ENCODE data around the gene TMEM130.
A peak's percentile ranks its signal among the peaks of the same experiment; 100 is the strongest.

TMEM130 gene

DNA sequence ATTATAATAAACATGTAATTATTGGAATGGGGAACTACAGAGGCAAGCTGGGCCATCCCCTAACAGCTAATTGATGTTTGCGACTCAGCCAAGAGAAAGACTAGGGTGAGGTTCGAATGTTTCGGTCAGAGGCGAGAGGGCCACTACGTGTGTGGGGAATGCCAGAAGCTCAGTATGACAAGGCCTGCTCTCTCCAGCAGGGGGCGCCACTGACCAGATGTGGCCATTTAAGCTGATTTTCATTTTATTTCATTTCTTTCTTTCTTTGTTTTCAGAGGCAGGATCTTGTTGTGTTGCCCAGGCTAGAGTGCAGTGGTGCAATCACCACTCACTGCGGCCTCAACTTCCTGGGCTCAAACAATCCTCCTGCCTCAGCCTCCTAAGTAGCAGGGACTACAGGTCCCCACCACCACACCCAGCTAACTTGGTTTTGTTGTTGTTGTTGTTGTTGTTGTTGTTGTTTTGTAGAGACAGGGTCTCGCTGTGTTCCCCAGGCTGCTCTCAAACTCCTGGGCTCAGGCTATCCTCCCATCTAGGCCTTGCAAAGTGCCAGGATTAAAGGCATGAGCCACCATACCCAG lies 38.1 kb downstream of the TMEM130 start:
- Mint-ChIP-seq H3K27me3 (ENCODE audit: low read depth) (peaks cover 18% of the 10 kb centered on the region), H3K4me3 (no peak overlapping the region), H3K4me1 (no peaks in the 10 kb centered on the region), H3K9me3 (no peaks in the 10 kb centered on the region), H3K27ac (no peak overlapping the region), H3K36me3 (ENCODE audit: low read depth) (no peaks in the 10 kb centered on the region)
- TF ChIP-seq, protein P1, sequence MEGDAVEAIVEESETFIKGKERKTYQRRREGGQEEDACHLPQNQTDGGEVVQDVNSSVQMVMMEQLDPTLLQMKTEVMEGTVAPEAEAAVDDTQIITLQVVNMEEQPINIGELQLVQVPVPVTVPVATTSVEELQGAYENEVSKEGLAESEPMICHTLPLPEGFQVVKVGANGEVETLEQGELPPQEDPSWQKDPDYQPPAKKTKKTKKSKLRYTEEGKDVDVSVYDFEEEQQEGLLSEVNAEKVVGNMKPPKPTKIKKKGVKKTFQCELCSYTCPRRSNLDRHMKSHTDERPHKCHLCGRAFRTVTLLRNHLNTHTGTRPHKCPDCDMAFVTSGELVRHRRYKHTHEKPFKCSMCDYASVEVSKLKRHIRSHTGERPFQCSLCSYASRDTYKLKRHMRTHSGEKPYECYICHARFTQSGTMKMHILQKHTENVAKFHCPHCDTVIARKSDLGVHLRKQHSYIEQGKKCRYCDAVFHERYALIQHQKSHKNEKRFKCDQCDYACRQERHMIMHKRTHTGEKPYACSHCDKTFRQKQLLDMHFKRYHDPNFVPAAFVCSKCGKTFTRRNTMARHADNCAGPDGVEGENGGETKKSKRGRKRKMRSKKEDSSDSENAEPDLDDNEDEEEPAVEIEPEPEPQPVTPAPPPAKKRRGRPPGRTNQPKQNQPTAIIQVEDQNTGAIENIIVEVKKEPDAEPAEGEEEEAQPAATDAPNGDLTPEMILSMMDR (IDR thresholded peaks at IDR 0.05; ENCODE audit: unreplicated experiment in 3 of 3), result peak; percentile 27 to 38 (median 34)

DNA sequence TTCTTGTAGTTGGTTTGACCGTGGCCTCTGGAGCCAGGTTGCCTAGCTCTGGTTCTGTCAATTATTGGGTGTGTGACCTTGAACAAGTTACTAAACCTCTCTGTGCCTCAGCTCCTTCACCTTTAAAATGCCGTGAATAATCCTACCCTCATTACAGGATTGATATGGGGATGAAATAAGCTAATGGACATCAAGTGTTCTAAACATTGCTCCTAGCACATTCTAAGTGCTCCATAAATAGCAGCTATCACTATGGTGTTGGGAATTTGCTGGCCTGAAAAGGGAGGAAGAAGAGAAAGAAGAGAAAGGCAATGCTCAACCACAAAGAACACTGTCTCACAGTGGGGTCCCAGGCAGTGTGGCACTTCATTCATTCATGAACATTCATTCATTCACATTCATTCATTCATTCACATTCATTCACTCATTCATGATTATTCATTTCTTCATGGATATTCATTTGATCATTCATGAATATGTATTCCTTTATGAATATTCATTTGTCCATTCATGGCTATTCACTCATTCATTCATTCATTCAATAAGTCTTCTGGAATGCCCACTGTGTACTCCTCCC lies 38.8 kb downstream of the TMEM130 start:
- H3K36me3 Mint-ChIP-seq (ENCODE audit: low read depth), result no peaks in the 10 kb centered on the region
- H3K4me1 Mint-ChIP-seq, result no peaks in the 10 kb centered on the region
- H3K4me3 Mint-ChIP-seq, result no peak overlapping the region
- no peaks in the 10 kb centered on the region for H3K9me3 Mint-ChIP-seq
- TF ChIP-seq, protein P1 (IDR thresholded peaks at IDR 0.05; ENCODE audit: unreplicated experiment in 3 of 3), result no peak
- H3K27me3 Mint-ChIP-seq (ENCODE audit: low read depth), result peaks cover 18% of the 10 kb centered on the region
- no peak overlapping the region for H3K27ac Mint-ChIP-seq

DNA sequence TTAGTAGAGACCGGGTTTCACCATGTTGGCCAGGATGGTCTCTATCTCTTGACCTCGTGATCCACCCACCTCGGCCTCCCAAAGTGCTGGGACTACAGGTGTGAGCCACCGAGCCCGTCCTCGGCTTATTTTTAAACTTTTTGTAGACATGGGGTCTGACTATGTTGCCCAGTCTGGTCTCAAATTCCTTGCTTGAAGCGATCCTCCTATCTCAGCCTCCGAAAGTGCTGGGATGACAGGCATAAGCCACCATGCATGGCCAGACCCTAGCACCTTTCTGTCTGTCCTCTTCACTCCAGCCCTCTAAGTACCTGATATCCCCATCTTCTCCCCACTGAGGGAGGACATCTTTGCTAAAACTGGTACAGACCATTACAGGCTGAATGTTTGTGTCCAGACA lies 41.4 kb downstream of the TMEM130 start:
- Mint-ChIP-seq H3K27me3 (ENCODE audit: low read depth) (peaks cover 5% of the 10 kb centered on the region), H3K9me3 (peaks cover 3% of the 10 kb centered on the region), H3K36me3 (ENCODE audit: low read depth) (no peaks in the 10 kb centered on the region), H3K27ac (no peak overlapping the region), H3K4me3 (no peak overlapping the region), H3K4me1 (no peaks in the 10 kb centered on the region)
- TF ChIP-seq, protein P1 (IDR thresholded peaks at IDR 0.05; ENCODE audit: unreplicated experiment in 3 of 3), result no peak

DNA sequence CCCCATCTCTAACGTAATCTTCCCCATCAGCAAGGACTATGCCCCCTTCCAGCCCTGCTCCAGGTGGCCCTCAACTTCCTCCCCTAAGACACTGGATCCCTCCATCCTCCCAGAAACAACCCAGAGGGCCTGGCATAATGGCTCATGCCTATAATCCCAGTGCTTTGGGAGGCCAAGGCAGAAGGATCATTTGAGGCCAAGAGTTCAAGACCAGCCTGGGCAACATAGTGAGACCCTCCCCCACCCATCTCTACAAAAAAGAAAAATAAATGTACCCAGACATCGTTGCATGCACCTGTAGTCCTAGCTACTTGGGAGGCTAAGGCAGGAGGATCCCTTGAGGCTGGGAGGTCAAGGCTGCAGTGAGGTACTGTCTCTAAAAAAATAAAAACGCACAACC lies 42.6 kb downstream of the TMEM130 start:
- Mint-ChIP-seq H3K4me3 (no peak overlapping the region), H3K9me3 (peaks cover 3% of the 10 kb centered on the region), H3K4me1 (no peaks in the 10 kb centered on the region), H3K27ac (no peak overlapping the region), H3K36me3 (ENCODE audit: low read depth) (no peaks in the 10 kb centered on the region), H3K27me3 (ENCODE audit: low read depth) (no peaks in the 10 kb centered on the region)
- TF ChIP-seq, protein P1 (IDR thresholded peaks at IDR 0.05; ENCODE audit: unreplicated experiment in 3 of 3), result no peak

DNA sequence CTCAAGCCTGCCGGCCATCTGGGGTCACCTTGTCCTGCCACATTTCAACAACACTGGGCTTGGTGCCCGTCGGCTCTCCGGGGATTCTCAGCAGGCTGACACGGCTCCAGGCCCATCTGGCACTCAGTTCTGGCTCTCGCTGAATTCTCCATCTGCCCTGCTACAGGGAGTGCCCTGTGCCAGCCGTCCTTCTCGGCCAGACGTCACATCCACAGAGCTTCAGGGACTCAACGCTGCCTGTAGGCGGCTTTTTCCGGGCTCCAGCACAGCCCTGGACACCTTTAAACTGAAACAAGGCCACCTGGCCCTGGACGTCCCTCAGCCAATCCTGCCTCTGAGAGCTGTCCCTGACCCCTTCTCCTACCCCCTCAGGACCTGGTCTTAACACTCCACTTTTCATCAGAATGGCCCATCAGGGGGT lies 43.0 kb downstream of the TMEM130 start:
- no peaks in the 10 kb centered on the region for H3K4me1 Mint-ChIP-seq
- H3K36me3 Mint-ChIP-seq (ENCODE audit: low read depth), result no peaks in the 10 kb centered on the region
- no peak overlapping the region for H3K27ac Mint-ChIP-seq
- peaks cover 3% of the 10 kb centered on the region for H3K9me3 Mint-ChIP-seq
- H3K27me3 Mint-ChIP-seq (ENCODE audit: low read depth), result no peaks in the 10 kb centered on the region
- H3K4me3 Mint-ChIP-seq, result no peak overlapping the region
- TF ChIP-seq, protein P1 (IDR thresholded peaks at IDR 0.05; ENCODE audit: unreplicated experiment in 3 of 3), result no peak

DNA sequence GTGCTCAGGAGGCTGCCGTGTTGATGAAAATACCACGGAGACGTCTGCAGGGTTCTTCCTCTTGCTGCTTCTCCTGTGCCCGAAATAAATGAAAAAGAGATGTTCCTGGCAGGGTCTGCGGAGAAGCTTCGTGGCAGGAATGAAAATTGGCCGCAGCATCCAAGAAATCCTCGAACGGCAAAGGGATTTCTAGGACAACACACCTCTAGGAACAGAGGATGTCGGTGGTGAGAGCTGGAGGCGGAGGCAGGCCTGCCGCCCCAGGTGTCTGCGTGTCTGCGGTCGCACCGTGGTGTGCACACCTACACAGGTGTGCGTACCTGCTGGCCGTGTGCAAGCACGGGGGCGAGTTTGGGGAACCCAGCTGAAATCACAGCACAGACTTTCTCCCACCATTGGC lies 43.4 kb downstream of the TMEM130 start:
- Mint-ChIP-seq H3K9me3 (peaks cover 3% of the 10 kb centered on the region), H3K27ac (no peak overlapping the region), H3K27me3 (ENCODE audit: low read depth) (peaks cover 3% of the 10 kb centered on the region), H3K4me3 (no peak overlapping the region), H3K4me1 (no peaks in the 10 kb centered on the region), H3K36me3 (ENCODE audit: low read depth) (no peaks in the 10 kb centered on the region)
- TF ChIP-seq, protein P1 (IDR thresholded peaks at IDR 0.05; ENCODE audit: unreplicated experiment in 3 of 3), result no peak
